Measurements from ENCODE around the gene P2RY2. TPM values are rescaled to one million over a fixed set of nuclear protein-coding genes. Genes with fewer than 3 reads are reported as not detected.

Gene P2RY2
- total RNA-seq, 4 donors from 2014 or later = 0.17 to 0.57 TPM; not detected in 2

DNA sequence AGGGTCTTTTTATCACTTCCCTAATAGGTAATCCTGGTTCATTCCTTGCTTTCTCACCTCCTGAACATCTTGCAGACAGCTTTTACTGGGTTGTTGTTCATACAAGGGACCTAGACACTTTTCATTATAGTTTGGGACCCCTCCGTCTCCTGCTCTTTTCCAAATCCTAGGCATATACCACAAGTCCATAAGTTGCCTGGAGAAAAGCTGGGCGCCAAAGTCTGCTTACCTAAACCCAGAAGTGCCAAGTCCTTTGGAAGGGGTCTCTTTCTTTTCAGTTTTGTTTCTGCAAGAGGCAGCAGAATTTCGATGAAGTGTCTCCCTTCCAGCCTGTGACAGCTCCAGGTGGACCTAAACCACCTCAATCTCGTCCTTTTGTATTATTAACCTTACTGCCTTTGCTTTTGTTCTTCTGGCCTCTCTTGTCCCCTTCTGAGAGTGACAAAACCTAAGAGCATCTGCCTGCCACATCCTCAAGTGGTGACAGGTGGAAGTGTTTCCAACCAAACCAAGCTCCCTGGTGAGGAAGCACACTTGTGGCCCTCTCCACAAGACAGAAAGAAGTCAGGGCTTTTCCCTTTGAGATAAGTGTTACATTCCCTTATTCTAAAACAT is 34.6 kb downstream of the P2RY2 start:
- TF ChIP-seq CTCF (IDR thresholded peaks at IDR 0.05; ENCODE audit: low read depth) = no peak

DNA sequence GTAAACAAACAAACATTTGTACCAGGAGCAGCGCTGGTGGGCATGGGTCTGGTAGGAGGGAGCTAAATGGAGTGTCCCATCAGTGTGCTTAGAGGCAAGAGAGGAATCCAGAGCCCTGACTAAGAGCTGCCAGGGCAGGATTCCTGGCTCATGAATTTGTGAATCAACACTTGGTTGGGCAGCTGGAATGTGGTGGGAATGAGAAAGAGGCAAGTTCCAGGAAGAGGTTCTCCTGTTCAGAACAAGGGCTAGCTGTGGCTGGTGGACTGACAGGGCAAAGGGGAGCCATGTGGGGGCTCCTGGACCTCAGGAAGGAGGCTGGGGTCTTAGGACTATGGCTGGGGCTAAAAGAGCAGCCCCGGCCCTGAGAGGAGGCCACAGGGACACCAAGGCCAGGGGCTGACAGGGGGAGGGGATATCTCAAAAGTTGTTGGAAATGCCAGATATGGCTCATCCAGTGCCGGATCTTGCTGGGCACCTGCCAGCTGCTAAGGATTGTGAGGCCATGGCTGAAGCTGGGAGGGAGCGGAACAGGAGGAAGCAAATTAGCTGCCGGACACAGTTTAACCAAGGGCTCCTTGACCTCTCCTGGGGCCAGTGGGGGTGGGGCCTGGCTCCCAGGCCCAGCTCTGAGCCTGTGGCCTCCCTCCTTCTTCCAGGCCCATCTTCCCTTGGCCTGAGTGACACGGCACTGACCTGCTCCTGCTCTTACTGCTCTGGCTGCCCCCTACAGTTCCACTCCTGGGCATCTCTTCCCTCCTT is 39.4 kb downstream of the P2RY2 start:
- no peak for TF ChIP-seq CTCF (IDR thresholded peaks at IDR 0.05; ENCODE audit: low read depth)

GRCh38 chr11:73258104-73259035 is 40.3 kb downstream of the P2RY2 start:
- TF ChIP-seq CTCF (IDR thresholded peaks at IDR 0.05; ENCODE audit: low read depth) = no peak

DNA sequence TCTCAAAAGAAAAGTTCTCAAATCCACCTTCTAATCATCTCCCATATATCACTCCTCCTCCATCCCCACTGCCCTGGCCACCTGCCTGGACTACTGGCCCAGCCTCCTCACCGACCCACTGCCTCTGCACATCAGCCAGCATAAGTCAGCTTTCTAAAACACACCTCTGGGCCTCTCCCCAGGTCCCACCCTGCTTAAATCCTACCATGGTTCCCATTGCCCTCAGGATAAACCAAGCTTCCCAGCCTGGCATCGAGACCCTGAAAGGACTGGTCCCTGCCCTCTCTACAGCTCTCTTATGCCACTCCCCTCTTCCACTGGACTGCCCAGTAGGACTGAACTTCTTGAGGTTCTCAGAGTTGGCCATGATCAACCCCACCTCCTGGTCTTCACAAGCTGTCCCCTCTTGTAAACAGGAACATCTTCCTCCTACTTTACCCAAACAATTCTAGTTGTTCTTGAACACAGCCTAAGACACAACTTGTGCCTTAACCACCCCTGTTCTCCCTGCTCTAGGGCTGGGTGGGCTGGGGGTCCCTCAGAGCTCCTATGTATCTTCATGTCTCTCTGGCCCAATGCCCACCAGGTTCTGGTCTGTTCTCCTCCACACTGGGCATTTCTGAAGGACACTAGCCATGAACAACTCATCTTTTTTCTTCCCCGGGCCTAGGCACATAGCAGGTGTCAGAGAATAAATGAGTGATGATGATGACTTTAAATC is 41.5 kb downstream of the P2RY2 start:
- TF ChIP-seq CTCF (IDR thresholded peaks at IDR 0.05; ENCODE audit: low read depth) = no peak

- no peak for TF ChIP-seq CTCF (IDR thresholded peaks at IDR 0.05; ENCODE audit: low read depth)
Measured at GRCh38 chr11:73260127-73260457, 42.0 kb downstream of the P2RY2 start.

GRCh38 chr11:73262851-73263495 is 44.9 kb downstream of the P2RY2 start:
- TF ChIP-seq CTCF (IDR thresholded peaks at IDR 0.05; ENCODE audit: low read depth) = no peak
